Measurements from ENCODE around the gene COL3A1. TPM values are rescaled to one million over a fixed set of nuclear protein-coding genes. Genes with fewer than 3 reads are reported as not detected.

COL3A1 gene
- total and polyA plus RNA-seq, 2 donors (not counting 3 experiments of a cell fraction or from before 2014, with no cell fraction given), result 2.3 to 8.7 TPM

DNA sequence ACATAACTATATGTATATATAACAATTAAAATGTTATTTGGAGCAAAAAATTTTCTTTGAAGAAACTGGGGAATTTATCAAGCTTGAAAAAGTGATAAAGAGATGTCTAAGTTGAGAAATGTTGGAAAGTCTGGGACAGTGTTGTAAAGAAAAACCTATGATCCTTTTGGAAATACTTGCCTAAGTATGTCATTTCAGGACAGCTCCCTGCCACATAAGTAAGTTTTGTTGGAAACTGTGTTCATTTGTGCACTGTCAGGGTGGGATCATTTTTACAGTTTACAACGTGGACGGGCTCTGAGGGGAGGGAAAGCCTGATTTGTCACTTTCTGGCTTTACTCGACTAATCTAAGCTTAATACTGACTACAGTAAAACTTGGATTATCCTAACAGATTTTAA is 10.4 kb upstream of the COL3A1 start:
- no peak overlapping the region for H3K27ac ChIP-seq (ENCODE audit: insufficient read depth, low read depth, low read length)
- H3K36me3 ChIP-seq (ENCODE audit: control insufficient read depth in 2 of 2, extremely low read depth in 1 of 2, insufficient read depth in 2 of 2, low read length in 2 of 2), result no peaks in the 10 kb centered on the region
- no peaks in the 10 kb centered on the region for H3K9me3 ChIP-seq (replicated peaks; ENCODE audit: control insufficient read depth, insufficient read depth, low read length)
- ChIA-PET CTCF (interaction anchor here (1.0 to 1.3 kb wide), 3 partner anchors 13 to 21 kb away, joined by 4 to 5 read pairs (median 5); no protein-coding TSS in a partner anchor), POLR2A (no interaction called here)
- no peak overlapping the region for H3K9ac ChIP-seq (replicated peaks; ENCODE audit: extremely low read depth, insufficient read depth, low read length)
- H3K4me2 ChIP-seq (ENCODE audit: insufficient read depth, low read length), result no peak overlapping the region
- DNase-seq (ENCODE audit: low read depth, low spot score) (no peak), FAIRE-seq (no peak)
- no peak overlapping the region for H3K4me3 ChIP-seq (replicated peaks in 1 of 3; ENCODE audit: insufficient read depth in 1 of 3, low read depth in 1 of 3, low read length in 3 of 3)
- no TSS peak for BruUV-seq (replicated peaks)
- H3K9me1 ChIP-seq (replicated peaks; ENCODE audit: control insufficient read depth, extremely low read depth, insufficient read depth, low read length), result no peaks in the 10 kb centered on the region
- dilution Hi-C loops (cut with MboI; ENCODE audit: extremely low pct_ligation_motif_present, low sequenced_read_pairs), result no loop called here
- no peaks in the 10 kb centered on the region for H3K79me2 ChIP-seq (ENCODE audit: control insufficient read depth, insufficient read depth, low read length)
- H3K27me3 ChIP-seq (ENCODE audit: control insufficient read depth in 2 of 2, insufficient read depth in 2 of 2, low read length in 2 of 2), result no peaks in the 10 kb centered on the region
- TF ChIP-seq, protein P1, sequence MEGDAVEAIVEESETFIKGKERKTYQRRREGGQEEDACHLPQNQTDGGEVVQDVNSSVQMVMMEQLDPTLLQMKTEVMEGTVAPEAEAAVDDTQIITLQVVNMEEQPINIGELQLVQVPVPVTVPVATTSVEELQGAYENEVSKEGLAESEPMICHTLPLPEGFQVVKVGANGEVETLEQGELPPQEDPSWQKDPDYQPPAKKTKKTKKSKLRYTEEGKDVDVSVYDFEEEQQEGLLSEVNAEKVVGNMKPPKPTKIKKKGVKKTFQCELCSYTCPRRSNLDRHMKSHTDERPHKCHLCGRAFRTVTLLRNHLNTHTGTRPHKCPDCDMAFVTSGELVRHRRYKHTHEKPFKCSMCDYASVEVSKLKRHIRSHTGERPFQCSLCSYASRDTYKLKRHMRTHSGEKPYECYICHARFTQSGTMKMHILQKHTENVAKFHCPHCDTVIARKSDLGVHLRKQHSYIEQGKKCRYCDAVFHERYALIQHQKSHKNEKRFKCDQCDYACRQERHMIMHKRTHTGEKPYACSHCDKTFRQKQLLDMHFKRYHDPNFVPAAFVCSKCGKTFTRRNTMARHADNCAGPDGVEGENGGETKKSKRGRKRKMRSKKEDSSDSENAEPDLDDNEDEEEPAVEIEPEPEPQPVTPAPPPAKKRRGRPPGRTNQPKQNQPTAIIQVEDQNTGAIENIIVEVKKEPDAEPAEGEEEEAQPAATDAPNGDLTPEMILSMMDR (IDR thresholded peaks at IDR 0.05; ENCODE audit: extremely low read depth in 1 of 2, insufficient read depth in 1 of 2, low read depth in 1 of 2, low read length in 2 of 2), result no peak
- TF ChIP-seq JUN (IDR thresholded peaks at IDR 0.05; ENCODE audit: borderline replicate concordance, insufficient read depth, insufficient read length, low read depth), result no peak
- no peak for TF ChIP-seq FOS (IDR thresholded peaks at IDR 0.05; ENCODE audit: borderline replicate concordance, insufficient read depth, low read length)
- no peak for TF ChIP-seq EZH2 (IDR thresholded peaks at IDR 0.05; ENCODE audit: borderline replicate concordance, low read depth, low read length, severe bottlenecking)
- TF ChIP-seq GATA2 (IDR thresholded peaks at IDR 0.05; ENCODE audit: insufficient read depth, insufficient read length, low read depth, low read length), result no peak
- H3K4me1 ChIP-seq (ENCODE audit: control insufficient read depth, extremely low read depth, insufficient read depth, low read length), result no peaks in the 10 kb centered on the region
- intact Hi-C loops (cut with micrococcal nuclease), result no loop called here
- H2AFZ ChIP-seq (ENCODE audit: low read depth, low read length), result no peak overlapping the region
- no peaks in the 10 kb centered on the region for H4K20me1 ChIP-seq (replicated peaks; ENCODE audit: control insufficient read depth, extremely low read depth, insufficient read depth, low read length)

Measured in endothelial cell of umbilical vein (primary cell).